K562 (cell line): ENCODE results near the gene FYB1. TPM values are rescaled to one million over a fixed set of nuclear protein-coding genes. Genes with fewer than 3 reads are reported as not detected.

Experiments
- ATAC-seq: fragments of 200-7000 bp; cut with Tn5 transposase; 3 replicates; pipeline ENCODE4 v1.9.1; 2020; ENCODE audit warnings: moderate library complexity
- BruUV-seq: library from RNA; stranded (reverse); fragments of 400-500 nt; replicated peaks from 2 replicates; lab custom pipeline; 2021; lab: Mats Ljungman, UMichigan
- CTCF ChIA-PET: fragments of 300-600 bp; formaldehyde crosslinking; extraction: SDS; loops from one replicate; lab custom pipeline; 2021; ENCODE audit warnings: low intra/inter-chr PET ratio; lab: Yijun Ruan, JAX
- POLR2A ChIA-PET: fragments of 300-600, 350-650 bp; sonication (Branson Sonifier 250); formaldehyde crosslinking; extraction: SDS; loops from one replicate; lab custom pipeline; 2021; ENCODE audit warnings: antibody characterized with exemption, inconsistent platforms; lab: Yijun Ruan, JAX
- DNase-seq, 4 experiments: peaks; one replicate each; pipeline versions ENCODE4 v3.0.0 to v3.0.0-alpha.2; 2011 to 2018; ENCODE audit warnings: low spot score in 3 of 4, mixed read lengths in 3 of 4; ENCODE audit errors: extremely low read depth in 1 of 4
- FAIRE-seq: peaks from 2 replicates; lab custom pipeline; 2011; peaks lifted over from hg19 to GRCh38; lab: Jason Lieb, UNC
- H2AFZ ChIP-seq: 2 replicates; pipeline ENCODE4 v1.6.0; 2011; ENCODE audit warnings: low read depth, low read length, control low read depth, inconsistent platforms
- H3K27ac ChIP-seq: fragments of 200-600 bp; 3 replicates; pipeline ENCODE4 v1.8.0; 2011; ENCODE audit warnings: low read depth, mild to moderate bottlenecking, control low read depth, inconsistent platforms, low read length, moderate library complexity, mixed read lengths; ENCODE audit errors: extremely low read depth
- H3K27me3 ChIP-seq, 2 experiments: fragments of 300-600 bp in 1 of 2; 2 replicates in 1 of 2; 3 replicates in 1 of 2; pipeline versions ENCODE4 v1.6.0 to v1.8.0; 2011; ENCODE audit warnings: inconsistent platforms in 2 of 2, low read length in 2 of 2, mild to moderate bottlenecking in 1 of 2, mixed read lengths in 1 of 2, moderate library complexity in 1 of 2; ENCODE audit not compliant: control insufficient read depth in 2 of 2, insufficient read depth in 2 of 2
- H3K36me3 ChIP-seq: fragments of 300-600 bp; 3 replicates; pipeline ENCODE4 v1.8.0; 2011; ENCODE audit warnings: mild to moderate bottlenecking, low read length, inconsistent platforms; ENCODE audit not compliant: control insufficient read depth, insufficient read depth
- H3K4me1 ChIP-seq, 2 experiments: fragments of 200-600 bp in 1 of 2; replicated peaks in 1 of 2; 2 replicates in 1 of 2; 3 replicates in 1 of 2; pipeline versions ENCODE4 v1.5.1 to v1.8.0; 2011; ENCODE audit warnings: inconsistent platforms in 2 of 2, low read length in 2 of 2, mild to moderate bottlenecking in 1 of 2, mixed read lengths in 1 of 2, moderate library complexity in 1 of 2; ENCODE audit not compliant: control insufficient read depth in 2 of 2, insufficient read depth in 2 of 2
- H3K4me2 ChIP-seq: 2 replicates; pipeline ENCODE4 v1.6.1; 2011; ENCODE audit warnings: low read length, control low read depth, inconsistent platforms, mixed read lengths; ENCODE audit not compliant: insufficient read depth
- H3K4me3 ChIP-seq: fragments of 200-600 bp; sonication (generic), shearing (Covaris generic); 2 replicates; pipeline ENCODE4 v1.5.1; 2016; ENCODE audit warnings: control low read depth, inconsistent platforms
- H3K79me2 ChIP-seq: fragments of 200-600 bp; 3 replicates; pipeline ENCODE4 v1.8.0; 2011; ENCODE audit warnings: low read length, inconsistent platforms; ENCODE audit not compliant: control insufficient read depth, insufficient read depth
- H3K9ac ChIP-seq, 2 experiments: 2 replicates each; pipeline versions ENCODE4 v1.6.0 to v1.6.1; 2011; ENCODE audit warnings: low read depth in 2 of 2, low read length in 2 of 2, control low read depth in 1 of 2, inconsistent platforms in 1 of 2, mild to moderate bottlenecking in 1 of 2, mixed read lengths in 1 of 2; ENCODE audit not compliant: insufficient read depth in 1 of 2
- H3K9me1 ChIP-seq: one replicate; pipeline ENCODE4 v1.6.0; 2011; ENCODE audit warnings: inconsistent platforms, mild to moderate bottlenecking, low read length, moderate library complexity; ENCODE audit not compliant: control insufficient read depth, insufficient read depth
- H3K9me3 ChIP-seq: replicated peaks from 2 replicates; pipeline ENCODE4 v1.5.1; 2011; ENCODE audit warnings: low read depth, low read length, inconsistent platforms; ENCODE audit not compliant: control insufficient read depth, insufficient read depth
- H4K20me1 ChIP-seq: replicated peaks from 2 replicates; pipeline ENCODE4 v1.6.1; 2011; ENCODE audit warnings: low read length, inconsistent platforms, mixed read lengths; ENCODE audit not compliant: control insufficient read depth, insufficient read depth
- AFF1 ChIP-seq, 2 experiments: fragments of 450-650 bp; IDR thresholded peaks; 2 replicates each; pipeline ENCODE4 v1.6.1; 2018; ENCODE audit warnings: mild to moderate bottlenecking in 2 of 2, low read depth in 1 of 2; ENCODE audit not compliant: partially characterized antibody in 2 of 2
- CREB5 ChIP-seq: fragments of 250-450 bp; sonication (Bioruptor Pico); IDR thresholded peaks from 2 replicates; pipeline ENCODE4 v1.5.0; 2020; ENCODE audit warnings: mild to moderate bottlenecking
- ELF4 ChIP-seq: fragments of 450-650 bp; formaldehyde crosslinking; IDR thresholded peaks from 2 replicates; pipeline ENCODE4 v1.4.0; 2022; ENCODE audit warnings: missing genetic modification characterization
- GTF2F1 ChIP-seq: IDR thresholded peaks from 2 replicates; pipeline ENCODE4 v1.6.1; 2011; ENCODE audit warnings: low read depth, low read length, improper control_type of control experiment
- NONO ChIP-seq, 2 experiments: fragments of 200-400 bp in 1 of 2; fragments of 450-650 bp in 1 of 2; formaldehyde crosslinking in 1 of 2; IDR thresholded peaks; 2 replicates each; pipeline ENCODE4 v1.6.1; 2017; ENCODE audit warnings: low read depth in 2 of 2, mild to moderate bottlenecking in 2 of 2, moderate library complexity in 2 of 2, low read length in 1 of 2
- POU5F1 ChIP-seq: fragments of 150-350 bp; IDR thresholded peaks from 2 replicates; pipeline ENCODE4 v1.6.1; 2014; ENCODE audit warnings: borderline replicate concordance, low read length, low read depth, mild to moderate bottlenecking; ENCODE audit not compliant: partially characterized antibody
- WGBS: fragments of 100-300 bp; shearing (Covaris generic); methylation state at CpG from one replicate; pipeline ENCODE4 v1.1.6; 2016; ENCODE audit warnings: low coverage, mixed read lengths; ENCODE audit not compliant: insufficient coverage; ENCODE audit errors: missing lambda C conversion rate; 5-methylcytosine and 5-hydroxymethylcytosine counted together
- in situ Hi-C: fragments of 300-500 bp; cut with MboI; formaldehyde crosslinking; loops from 4 replicates; pipeline ENCODE4 v1.15.0; 2018; ENCODE audit warnings: inconsistent platforms, mixed read lengths
- intact Hi-C: fragments of 100-400 bp; cut with micrococcal nuclease; formaldehyde crosslinking; loops from 2 replicates; pipeline ENCODE4 v1.14.2; 2022
- polyA plus RNA-seq, 8 experiments: library from polyadenylated mRNA; depleted of rRNA in 4 of 8; stranded (reverse) in 5 of 8; unstranded in 3 of 8; fragments of >200 nt; fragmentation: Nextera tagmentation in 2 of 8; fragmentation: Illumina TruSeq in 1 of 8; extraction: Ambion mirVana in 2 of 8; extraction: Trizol in 1 of 8; gene quantifications; 2 replicates each; pipeline versions ENCODE4 v1.2.1 to v1.2.3, GENCODE V29; 2011 to 2014; ENCODE audit warnings: inconsistent platforms in 1 of 8, missing spikeins in 1 of 8
- total RNA-seq, 7 experiments: library from RNA; depleted of rRNA in 6 of 7; stranded (reverse); fragments of >200 nt in 6 of 7; fragmentation: Illumina TruSeq in 2 of 7; extraction: Trizol in 2 of 7; gene quantifications; 2 replicates each; pipeline versions ENCODE4 v1.2.1 to v1.2.3, GENCODE V29; 2011 to 2021; ENCODE audit warnings: low replicate concordance in 1 of 7
- TF ChIP-seq, protein P1 (sequence below), 3 experiments: IDR thresholded peaks in 2 of 3; conservative IDR thresholded peaks in 1 of 3; 2 replicates each; pipeline ENCODE4 v1.5.1; 2011 to 2012; ENCODE audit warnings: low read length in 3 of 3, mild to moderate bottlenecking in 3 of 3, control low read depth in 2 of 3, improper control_type of control experiment in 1 of 3, inconsistent platforms in 1 of 3, low read depth in 1 of 3, mixed read lengths in 1 of 3, moderate library complexity in 1 of 3; ENCODE audit not compliant: insufficient read depth in 2 of 3
- TF ChIP-seq, protein P2 (sequence below): sonication (generic); formaldehyde crosslinking; IDR thresholded peaks from 2 replicates; pipeline ENCODE4 v1.8.0; 2022; ENCODE audit warnings: mild to moderate bottlenecking, missing genetic modification reagents
- TF ChIP-seq, protein P3 (sequence below): sonication (generic); formaldehyde crosslinking; IDR thresholded peaks from 2 replicates; pipeline ENCODE4 v1.8.0; 2022; ENCODE audit warnings: missing genetic modification reagents, mild to moderate bottlenecking, moderate library complexity, borderline replicate concordance

FYB1 gene
- total and polyA plus RNA-seq, 9 of the 15 experiments (the other 6 are each of a cell fraction or from before 2014, with no cell fraction given) = 4.7 to 31.5 (median 9.7) TPM

DNA sequence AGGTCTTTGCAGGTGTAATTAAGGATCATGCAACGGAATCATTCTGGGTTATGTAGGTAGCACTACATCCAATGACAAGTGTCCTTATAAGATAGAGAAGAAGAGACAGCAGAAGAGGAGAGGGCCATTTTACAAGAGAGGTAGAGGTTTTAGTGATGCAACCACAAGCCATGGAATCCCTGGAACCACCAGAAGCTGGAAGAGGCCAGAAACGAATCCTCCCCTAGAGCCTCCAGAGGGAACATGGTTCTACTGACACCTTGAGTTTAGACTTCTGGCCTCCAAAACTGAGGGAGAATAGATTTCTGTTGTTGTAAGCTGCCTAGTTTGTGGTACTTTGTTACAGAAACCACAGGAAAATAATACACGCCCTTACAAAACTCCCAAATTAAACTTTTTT is 3.5 kb downstream of the FYB1 start:
- peak; percentile 12; the same call in 1 of the 3 replicates for ATAC-seq
- ChIA-PET POLR2A (interaction anchor here (0.8 to 1.5 kb wide), 3 partner anchors 15 to 20 kb away, joined by 3 to 4 read pairs (median 3); no protein-coding TSS in a partner anchor), CTCF (interaction anchor here (0.9 kb wide), 1 partner anchor 199 kb away, joined by 4 read pairs; no protein-coding TSS in a partner anchor)
- no peak overlapping the region for H3K4me3 ChIP-seq
- H3K9me1 ChIP-seq = no peaks in the 10 kb centered on the region
- 30% methylated on average over 3 of the region's 3 CpGs for WGBS
- no peak overlapping the region for H3K4me2 ChIP-seq
- H2AFZ ChIP-seq = no peak overlapping the region
- H3K4me1 ChIP-seq = peaks cover 0 to 14% of the 10 kb centered on the region in 2 experiments; a peak in 4 of 5 replicates
- no peaks in the 10 kb centered on the region for H3K27me3 ChIP-seq
- no peak overlapping the region for H3K27ac ChIP-seq
- no peaks in the 10 kb centered on the region for H3K79me2 ChIP-seq
- BruUV-seq = no TSS peak
- no peaks in the 10 kb centered on the region for H3K36me3 ChIP-seq
- no peaks in the 10 kb centered on the region for H3K9me3 ChIP-seq
- intact Hi-C loops (loop anchor here (5.0 to 10.0 kb wide), 5 partner anchors 134 to 359 kb away; no protein-coding TSS in a partner anchor), in situ Hi-C loops (loop anchor here (5.0 to 10.0 kb wide), 2 partner anchors 56 to 339 kb away; no protein-coding TSS in a partner anchor)
- no peak for DNase-seq
- H3K9ac ChIP-seq = no peak overlapping the region
- no peak for FAIRE-seq
- H4K20me1 ChIP-seq = no peaks in the 10 kb centered on the region
- TF ChIP-seq, protein P1, sequence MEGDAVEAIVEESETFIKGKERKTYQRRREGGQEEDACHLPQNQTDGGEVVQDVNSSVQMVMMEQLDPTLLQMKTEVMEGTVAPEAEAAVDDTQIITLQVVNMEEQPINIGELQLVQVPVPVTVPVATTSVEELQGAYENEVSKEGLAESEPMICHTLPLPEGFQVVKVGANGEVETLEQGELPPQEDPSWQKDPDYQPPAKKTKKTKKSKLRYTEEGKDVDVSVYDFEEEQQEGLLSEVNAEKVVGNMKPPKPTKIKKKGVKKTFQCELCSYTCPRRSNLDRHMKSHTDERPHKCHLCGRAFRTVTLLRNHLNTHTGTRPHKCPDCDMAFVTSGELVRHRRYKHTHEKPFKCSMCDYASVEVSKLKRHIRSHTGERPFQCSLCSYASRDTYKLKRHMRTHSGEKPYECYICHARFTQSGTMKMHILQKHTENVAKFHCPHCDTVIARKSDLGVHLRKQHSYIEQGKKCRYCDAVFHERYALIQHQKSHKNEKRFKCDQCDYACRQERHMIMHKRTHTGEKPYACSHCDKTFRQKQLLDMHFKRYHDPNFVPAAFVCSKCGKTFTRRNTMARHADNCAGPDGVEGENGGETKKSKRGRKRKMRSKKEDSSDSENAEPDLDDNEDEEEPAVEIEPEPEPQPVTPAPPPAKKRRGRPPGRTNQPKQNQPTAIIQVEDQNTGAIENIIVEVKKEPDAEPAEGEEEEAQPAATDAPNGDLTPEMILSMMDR (IDR thresholded peaks at IDR 0.05 in 2 of 3, conservative IDR thresholded peaks at IDR 0.05 in 1 of 3; ENCODE audit: insufficient read depth in 2 of 3, low read depth in 1 of 3, low read length in 3 of 3) = peak in 1 of 3 experiments; percentile 41; a peak in 2 of 6 replicates
- TF ChIP-seq AFF1 (IDR thresholded peaks at IDR 0.05; ENCODE audit: low read depth in 1 of 2, partially characterized antibody in 2 of 2) (no peak), CREB5 (CRISPR knock-in tag) (no peak), ELF4 (CRISPR knock-in tag) (no peak), NONO (IDR thresholded peaks at IDR 0.05; ENCODE audit: low read depth in 2 of 2, low read length in 1 of 2) (no peak), GTF2F1 (no peak), POU5F1 (no peak)
- TF ChIP-seq, protein P2, sequence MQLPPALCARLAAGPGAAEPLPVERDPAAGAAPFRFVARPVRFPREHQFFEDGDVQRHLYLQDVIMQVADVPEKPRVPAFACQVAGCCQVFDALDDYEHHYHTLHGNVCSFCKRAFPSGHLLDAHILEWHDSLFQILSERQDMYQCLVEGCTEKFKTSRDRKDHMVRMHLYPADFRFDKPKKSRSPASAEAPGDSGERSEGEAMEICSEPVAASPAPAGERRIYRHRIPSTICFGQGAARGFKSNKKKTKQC (CRISPR knock-in tag) = no peak
- TF ChIP-seq, protein P3, sequence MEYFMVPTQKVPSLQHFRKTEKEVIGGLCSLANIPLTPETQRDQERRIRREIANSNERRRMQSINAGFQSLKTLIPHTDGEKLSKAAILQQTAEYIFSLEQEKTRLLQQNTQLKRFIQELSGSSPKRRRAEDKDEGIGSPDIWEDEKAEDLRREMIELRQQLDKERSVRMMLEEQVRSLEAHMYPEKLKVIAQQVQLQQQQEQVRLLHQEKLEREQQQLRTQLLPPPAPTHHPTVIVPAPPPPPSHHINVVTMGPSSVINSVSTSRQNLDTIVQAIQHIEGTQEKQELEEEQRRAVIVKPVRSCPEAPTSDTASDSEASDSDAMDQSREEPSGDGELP (CRISPR knock-in tag) = no peak
